WI38 (cell line): ENCODE data around the gene ETV6.

ENCODE experiments used
- H3K4me3 ChIP-seq: 2 replicates; pipeline ENCODE4 v1.5.1; 2011; ENCODE audit warnings: low read depth, mild to moderate bottlenecking, control low read depth, low read length
- CTCF ChIP-seq: IDR thresholded peaks from 2 replicates; pipeline ENCODE4 v1.5.1; 2012; ENCODE audit warnings: low read depth, mild to moderate bottlenecking, control low read depth, low read length

ETV6 gene

GRCh38 chr12:11661491-11662089, 12.1 kb downstream of the ETV6 start:
- no peak for TF ChIP-seq CTCF
- H3K4me3 ChIP-seq = no peak overlapping the region

- no peak for TF ChIP-seq CTCF
- H3K4me3 ChIP-seq = no peak overlapping the region
These were observed 12.9 kb downstream of the ETV6 start for GRCh38 chr12:11662369-11662768.

GRCh38 chr12:11663130-11663529, 13.7 kb downstream of the ETV6 start:
- TF ChIP-seq CTCF = no peak
- H3K4me3 ChIP-seq = no peak overlapping the region

GRCh38 chr12:11664101-11664500, 14.6 kb downstream of the ETV6 start:
- no peak overlapping the region for H3K4me3 ChIP-seq
- no peak for TF ChIP-seq CTCF

- no peak for TF ChIP-seq CTCF
- no peak overlapping the region for H3K4me3 ChIP-seq
These were observed 16.9 kb downstream of the ETV6 start for GRCh38 chr12:11666131-11667050.

GRCh38 chr12:11667171-11667570, 17.7 kb downstream of the ETV6 start:
- no peak overlapping the region for H3K4me3 ChIP-seq
- no peak for TF ChIP-seq CTCF

- no peak overlapping the region for H3K4me3 ChIP-seq
- TF ChIP-seq CTCF = no peak
These were observed 19.1 kb downstream of the ETV6 start for GRCh38 chr12:11668611-11669010.
